ENCODE results near the gene SDSL. TPM values are rescaled to one million over a fixed set of nuclear protein-coding genes. Genes with fewer than 3 reads are reported as not detected.
A peak's percentile ranks its signal among the peaks of the same experiment; 100 is the strongest.

The SDSL gene
- total and polyA plus RNA-seq, 8 donors, result 5.4 to 14.2 (median 9.6) TPM

DNA sequence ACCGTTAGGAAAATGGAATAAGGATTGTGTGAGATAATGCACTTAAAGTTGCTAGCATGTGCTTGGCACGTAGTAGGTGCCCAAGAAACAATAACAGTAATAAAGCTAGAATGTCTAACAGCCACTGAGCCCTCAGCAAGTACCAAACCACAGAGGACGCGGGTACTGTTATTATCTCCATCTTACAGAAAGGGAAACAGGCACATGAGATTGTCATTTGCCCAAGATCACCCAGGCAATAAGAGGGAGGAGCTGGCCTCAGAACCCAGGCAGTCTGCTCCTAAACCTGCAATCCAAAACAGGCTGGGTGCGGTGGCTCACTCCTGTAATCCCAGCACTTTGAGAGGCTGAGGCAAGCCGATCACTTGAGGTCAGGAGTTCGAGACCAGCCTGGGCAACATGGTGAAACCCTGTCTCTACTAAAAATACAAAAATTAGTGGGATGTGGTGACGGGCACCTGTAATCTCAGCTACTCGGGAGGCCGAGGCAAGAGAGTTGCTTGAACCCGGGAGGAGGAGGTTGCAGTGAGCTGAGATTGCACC, 13.4 kb upstream of the SDSL start:
- 73 to 88% methylated on average over 11 of the region's 11 CpGs for WGBS, 2 donors
- no peaks in the 10 kb centered on the region for H3K9me3 ChIP-seq
- no peaks in the 10 kb centered on the region for H3K27me3 ChIP-seq
- H3K36me3 ChIP-seq, result no peaks in the 10 kb centered on the region
- DNase-seq (no peak), FAIRE-seq (no peak), ATAC-seq (no peak)
- H3K4me1 ChIP-seq, result peaks cover 0 to 4% (median 0%) of the 10 kb centered on the region in 3 donors
- H3K4me3 ChIP-seq, result no peak overlapping the region
- intact Hi-C loops (cut with DNase I), result no loop called here
- TF ChIP-seq, protein P1, sequence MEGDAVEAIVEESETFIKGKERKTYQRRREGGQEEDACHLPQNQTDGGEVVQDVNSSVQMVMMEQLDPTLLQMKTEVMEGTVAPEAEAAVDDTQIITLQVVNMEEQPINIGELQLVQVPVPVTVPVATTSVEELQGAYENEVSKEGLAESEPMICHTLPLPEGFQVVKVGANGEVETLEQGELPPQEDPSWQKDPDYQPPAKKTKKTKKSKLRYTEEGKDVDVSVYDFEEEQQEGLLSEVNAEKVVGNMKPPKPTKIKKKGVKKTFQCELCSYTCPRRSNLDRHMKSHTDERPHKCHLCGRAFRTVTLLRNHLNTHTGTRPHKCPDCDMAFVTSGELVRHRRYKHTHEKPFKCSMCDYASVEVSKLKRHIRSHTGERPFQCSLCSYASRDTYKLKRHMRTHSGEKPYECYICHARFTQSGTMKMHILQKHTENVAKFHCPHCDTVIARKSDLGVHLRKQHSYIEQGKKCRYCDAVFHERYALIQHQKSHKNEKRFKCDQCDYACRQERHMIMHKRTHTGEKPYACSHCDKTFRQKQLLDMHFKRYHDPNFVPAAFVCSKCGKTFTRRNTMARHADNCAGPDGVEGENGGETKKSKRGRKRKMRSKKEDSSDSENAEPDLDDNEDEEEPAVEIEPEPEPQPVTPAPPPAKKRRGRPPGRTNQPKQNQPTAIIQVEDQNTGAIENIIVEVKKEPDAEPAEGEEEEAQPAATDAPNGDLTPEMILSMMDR (IDR thresholded peaks at IDR 0.05), result no peak
- H3K27ac ChIP-seq, result no peak overlapping the region

DNA sequence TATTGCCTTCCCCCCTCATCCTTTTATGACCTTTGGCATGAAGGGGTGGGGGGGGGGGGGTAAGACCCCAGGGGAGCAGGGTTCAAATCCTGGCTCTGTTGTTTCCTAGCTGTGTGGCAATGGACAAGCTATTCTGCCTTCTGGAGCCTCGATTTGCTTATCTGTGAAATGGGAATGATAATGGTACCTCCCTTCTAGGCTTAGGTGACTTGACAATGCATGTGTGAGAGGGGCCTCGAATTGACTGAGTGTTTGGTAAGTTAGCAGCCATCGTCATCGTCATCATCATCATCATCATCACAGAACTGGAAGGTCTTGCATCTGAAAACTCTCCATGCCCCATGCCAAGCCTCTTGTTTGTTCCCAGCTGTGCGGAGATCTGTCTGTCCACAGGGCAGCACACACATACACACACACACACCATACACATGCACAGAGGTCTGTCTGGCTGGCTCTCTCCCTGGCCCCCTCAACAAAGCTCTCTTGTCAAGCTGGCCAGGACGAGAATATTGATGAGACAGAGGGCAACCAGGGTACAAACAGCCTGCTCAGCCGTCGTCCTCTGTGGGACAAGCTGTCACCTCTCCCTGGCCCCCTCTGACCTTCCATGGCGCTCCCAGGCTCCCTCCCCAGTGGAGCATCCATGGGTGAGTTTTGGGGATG, 12.6 kb upstream of the SDSL start:
- TF ChIP-seq, protein P1 (IDR thresholded peaks at IDR 0.05), result no peak
- Histone ChIP-seq H3K27ac (no peak overlapping the region), H3K9me3 (no peaks in the 10 kb centered on the region), H3K4me1 (no peaks in the 10 kb centered on the region), H3K27me3 (no peaks in the 10 kb centered on the region), H3K4me3 (no peak overlapping the region), H3K36me3 (no peaks in the 10 kb centered on the region)
- intact Hi-C loops (cut with DNase I), result no loop called here
- no peak for ATAC-seq
- no peak for DNase-seq
- FAIRE-seq, result no peak
- 42 to 51% methylated on average over 9 of the region's 9 CpGs for WGBS, 2 donors

DNA sequence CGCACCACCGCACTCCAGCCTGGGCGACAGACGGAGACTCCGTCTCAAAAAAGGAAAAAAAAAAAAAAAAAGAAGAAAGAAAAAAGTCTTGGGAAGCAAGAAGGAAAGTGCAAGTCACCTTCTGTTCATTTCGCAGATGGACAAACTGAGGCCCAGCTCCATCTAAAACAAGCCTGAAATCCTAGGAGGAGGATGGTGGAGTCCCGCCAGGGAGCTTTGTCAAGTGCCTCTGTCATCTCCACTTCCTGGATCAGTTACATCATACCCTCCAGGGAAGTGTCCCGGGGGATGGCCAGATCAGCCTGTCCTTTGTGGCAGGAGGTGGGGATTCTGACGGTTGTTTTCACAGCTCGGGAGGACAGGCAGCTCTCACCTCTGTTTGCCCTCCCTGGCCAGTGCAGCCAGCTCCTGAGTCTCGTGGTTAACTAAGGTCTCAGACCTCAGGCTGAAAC, 8.7 kb upstream of the SDSL start:
- peak in 3 of 4 donors; percentile 9 to 10 (median 9) for ATAC-seq
- no peak for FAIRE-seq
- H3K36me3 ChIP-seq, result no peaks in the 10 kb centered on the region
- WGBS, 2 donors, result 65 to 71% methylated on average over 11 of the region's 11 CpGs
- TF ChIP-seq, protein P1 (IDR thresholded peaks at IDR 0.05), result no peak
- peaks cover 0 to 2% (median 0%) of the 10 kb centered on the region in 3 donors for H3K4me1 ChIP-seq
- no peaks in the 10 kb centered on the region for H3K27me3 ChIP-seq
- H3K27ac ChIP-seq, result no peak overlapping the region
- no peaks in the 10 kb centered on the region for H3K9me3 ChIP-seq
- no peak overlapping the region for H3K4me3 ChIP-seq
- intact Hi-C loops (cut with DNase I), result no loop called here
- DNase-seq, result no peak

DNA sequence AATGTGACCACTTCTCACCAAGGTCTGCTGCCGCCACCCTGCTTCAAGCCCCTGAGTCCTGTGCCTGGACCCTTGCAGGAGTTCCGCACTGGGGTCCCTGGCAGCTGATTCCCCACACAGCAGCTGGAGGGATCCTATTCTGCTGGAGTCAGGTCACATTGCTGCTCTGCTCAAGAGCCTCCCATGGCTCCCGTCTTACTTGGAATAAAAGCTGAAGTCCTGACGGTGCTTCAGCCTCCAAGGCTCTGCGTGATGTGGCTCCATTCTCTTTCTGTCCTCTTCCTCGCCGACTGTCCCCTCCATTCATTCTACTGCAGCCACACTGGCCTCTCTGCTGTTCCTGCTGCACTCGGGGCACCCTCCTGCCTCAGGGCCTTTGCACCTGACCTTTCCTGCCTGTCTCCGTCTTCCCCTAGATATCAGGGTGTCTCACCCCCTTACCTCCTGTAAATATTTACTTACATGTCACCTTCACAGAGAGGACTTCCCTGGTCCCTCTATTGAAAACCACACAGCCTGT, 7.6 kb upstream of the SDSL start:
- no peak overlapping the region for H3K4me3 ChIP-seq
- intact Hi-C loops (cut with DNase I), result no loop called here
- WGBS, 2 donors, result 78 to 82% methylated on average over 9 of the region's 9 CpGs
- ATAC-seq, result no peak
- H3K4me1 ChIP-seq, result peaks cover 0 to 9% (median 0%) of the 10 kb centered on the region in 3 donors
- no peaks in the 10 kb centered on the region for H3K27me3 ChIP-seq
- no peak for FAIRE-seq
- TF ChIP-seq, protein P1 (IDR thresholded peaks at IDR 0.05), result no peak
- no peaks in the 10 kb centered on the region for H3K36me3 ChIP-seq
- H3K27ac ChIP-seq, result no peak overlapping the region
- no peak for DNase-seq
- no peaks in the 10 kb centered on the region for H3K9me3 ChIP-seq
